Gastrocnemius medialis (tissue), 4 donors: Measurements from ENCODE around the gene CLDN15. TPM values are rescaled to one million over a fixed set of nuclear protein-coding genes. Genes with fewer than 3 reads are reported as not detected.

ENCODE experiments used
- ATAC-seq, 2 donors: fragments of 150-250 bp; one replicate each; pipeline ENCODE4 v1.9.1; 2016
- DNase-seq, 2 donors: peaks; one replicate each; pipeline ENCODE4 v3.0.0-alpha.2; 2019
- H3K27ac ChIP-seq, 4 donors: fragments of 200-600 bp; sonication (generic); 1 replicate in 1 of 4; 2 replicates in 3 of 4; pipeline ENCODE4 v1.5.1; 2016 to 2018; ENCODE audit warnings: mild to moderate bottlenecking in 2 of 4, moderate library complexity in 1 of 4
- H3K27me3 ChIP-seq, 3 donors: fragments of 200-600 bp; sonication (generic) in 2 of 3; 1 replicate in 1 of 3; 2 replicates in 2 of 3; pipeline versions ENCODE4 v1.5.1 to v1.6.0; 2016 to 2019; ENCODE audit warnings: mild to moderate bottlenecking in 1 of 3, moderate library complexity in 1 of 3
- H3K36me3 ChIP-seq, 2 donors: fragments of 200-600 bp; sonication (generic) in 1 of 2; one replicate each; pipeline ENCODE4 v1.5.1; 2017 to 2018
- H3K4me1 ChIP-seq, 2 donors: fragments of 200-600 bp; sonication (generic) in 1 of 2; one replicate each; pipeline ENCODE4 v1.5.1; 2016 to 2017; ENCODE audit warnings: mild to moderate bottlenecking in 2 of 2
- H3K4me3 ChIP-seq, 4 donors: fragments of 200-600 bp; sonication (generic) in 3 of 4; 1 replicate in 1 of 4; 2 replicates in 3 of 4; pipeline ENCODE4 v1.5.1; 2016 to 2019; ENCODE audit warnings: mild to moderate bottlenecking in 2 of 4
- H3K9me3 ChIP-seq, 3 donors: fragments of 200-600 bp; sonication (generic) in 2 of 3; 1 replicate in 1 of 3; 2 replicates in 2 of 3; pipeline ENCODE4 v1.5.1; 2016 to 2019
- POLR2A ChIP-seq, 2 donors: fragments of 450-650 bp; IDR thresholded peaks; one replicate each; pipeline ENCODE4 v1.6.1; 2017; ENCODE audit warnings: antibody characterized with exemption in 2 of 2, mild to moderate bottlenecking in 2 of 2, moderate library complexity in 2 of 2
- in situ Hi-C, 4 donors: fragments of 200-750 bp; cut with MboI; loops; one replicate each; pipeline versions ENCODE4 v1.15.0 to v1.8.0; 2017; ENCODE audit warnings: low sequenced_read_pairs in 4 of 4
- intact Hi-C: fragments of 100-400 bp; cut with DNase I; formaldehyde crosslinking; loops from one replicate; pipeline ENCODE4 v1.15.1; 2023; ENCODE audit warnings: low total_unique reads
- total RNA-seq, 4 donors: library from RNA; depleted of rRNA; stranded (reverse); fragments of >200 nt; gene quantifications; one replicate each; pipeline versions ENCODE4 v1.1.0 to v1.2.3, GENCODE V29; 2016
- TF ChIP-seq, protein P1 (sequence below), 5 experiments: fragments of 450-650 bp in 3 of 5; fragments of 200-600 bp in 2 of 5; sonication (generic) in 2 of 5; IDR thresholded peaks in 4 of 5; conservative IDR thresholded peaks in 1 of 5; 1 replicate in 4 of 5; 2 replicates in 1 of 5; pipeline ENCODE4 v1.5.1; 2016 to 2019; ENCODE audit warnings: antibody characterized with exemption in 5 of 5, mild to moderate bottlenecking in 3 of 5, moderate library complexity in 3 of 5

The CLDN15 gene
- total RNA-seq, 4 donors from 2014 or later: 0.87 to 3.2 (median 1.4) TPM

- Histone ChIP-seq H3K9me3 (no peaks in the 10 kb centered on the region), H3K4me1 (peaks cover 42 to 43% of the 10 kb centered on the region in 2 donors), H3K36me3 (peaks cover 0 to 20% of the 10 kb centered on the region in 2 donors), H3K27ac (peak within 1 kb of the TSS; percentile 95 to 100 (median 97)), H3K27me3 (no peaks in the 10 kb centered on the region), H3K4me3 (peak within 1 kb of the TSS; percentile 78 to 83 (median 80))
- TF ChIP-seq POLR2A (IDR thresholded peaks at IDR 0.05): peak; percentile 86 to 87
- TF ChIP-seq, protein P1, sequence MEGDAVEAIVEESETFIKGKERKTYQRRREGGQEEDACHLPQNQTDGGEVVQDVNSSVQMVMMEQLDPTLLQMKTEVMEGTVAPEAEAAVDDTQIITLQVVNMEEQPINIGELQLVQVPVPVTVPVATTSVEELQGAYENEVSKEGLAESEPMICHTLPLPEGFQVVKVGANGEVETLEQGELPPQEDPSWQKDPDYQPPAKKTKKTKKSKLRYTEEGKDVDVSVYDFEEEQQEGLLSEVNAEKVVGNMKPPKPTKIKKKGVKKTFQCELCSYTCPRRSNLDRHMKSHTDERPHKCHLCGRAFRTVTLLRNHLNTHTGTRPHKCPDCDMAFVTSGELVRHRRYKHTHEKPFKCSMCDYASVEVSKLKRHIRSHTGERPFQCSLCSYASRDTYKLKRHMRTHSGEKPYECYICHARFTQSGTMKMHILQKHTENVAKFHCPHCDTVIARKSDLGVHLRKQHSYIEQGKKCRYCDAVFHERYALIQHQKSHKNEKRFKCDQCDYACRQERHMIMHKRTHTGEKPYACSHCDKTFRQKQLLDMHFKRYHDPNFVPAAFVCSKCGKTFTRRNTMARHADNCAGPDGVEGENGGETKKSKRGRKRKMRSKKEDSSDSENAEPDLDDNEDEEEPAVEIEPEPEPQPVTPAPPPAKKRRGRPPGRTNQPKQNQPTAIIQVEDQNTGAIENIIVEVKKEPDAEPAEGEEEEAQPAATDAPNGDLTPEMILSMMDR (IDR thresholded peaks at IDR 0.05 in 4 of 5, conservative IDR thresholded peaks at IDR 0.05 in 1 of 5): peak; percentile 45 to 98 (median 95)
- DNase-seq (peak; percentile 89 to 91), ATAC-seq (peak; percentile 95 to 96)
- intact Hi-C loops (loop anchor here (1.0 to 10.0 kb wide), 6 partner anchors 8 to 350 kb away; partner anchors contain the start of genes ACHE, IFT22, PLOD3 and TRIM56), in situ Hi-C loops (no loop called here)
These were observed 7.0 kb upstream of the CLDN15 start, which contains the start of gene FIS1 for GRCh38 chr7:101244375-101245146. Gene FIS1, minus strand, starts transcription at chr7:101245081. Its CDS starts 77 bp downstream, at chr7:101245004.

- Histone ChIP-seq H3K4me1 (peaks cover 44 to 47% of the 10 kb centered on the region in 2 donors), H3K9me3 (no peaks in the 10 kb centered on the region), H3K36me3 (peaks cover 0 to 23% of the 10 kb centered on the region in 2 donors), H3K27ac (peak overlapping the region; percentile 95 to 100 (median 97)), H3K4me3 (peak overlapping the region; percentile 78 to 83 (median 80)), H3K27me3 (no peaks in the 10 kb centered on the region)
- DNase-seq: peak in 1 of 2 donors; percentile 40
- intact Hi-C loops: loop anchor here (1.0 to 10.0 kb wide), 6 partner anchors 8 to 349 kb away; partner anchors contain the start of genes ACHE, IFT22, PLOD3 and TRIM56
- in situ Hi-C loops: no loop called here
- no peak for TF ChIP-seq POLR2A (IDR thresholded peaks at IDR 0.05)
- TF ChIP-seq, protein P1 (IDR thresholded peaks at IDR 0.05 in 4 of 5, conservative IDR thresholded peaks at IDR 0.05 in 1 of 5): peak in 1 of 5 experiments; percentile 97
- peak; percentile 5 to 11 for ATAC-seq
These were observed 6.2 kb upstream of the CLDN15 start for GRCh38 chr7:101243646-101244374.

DNA sequence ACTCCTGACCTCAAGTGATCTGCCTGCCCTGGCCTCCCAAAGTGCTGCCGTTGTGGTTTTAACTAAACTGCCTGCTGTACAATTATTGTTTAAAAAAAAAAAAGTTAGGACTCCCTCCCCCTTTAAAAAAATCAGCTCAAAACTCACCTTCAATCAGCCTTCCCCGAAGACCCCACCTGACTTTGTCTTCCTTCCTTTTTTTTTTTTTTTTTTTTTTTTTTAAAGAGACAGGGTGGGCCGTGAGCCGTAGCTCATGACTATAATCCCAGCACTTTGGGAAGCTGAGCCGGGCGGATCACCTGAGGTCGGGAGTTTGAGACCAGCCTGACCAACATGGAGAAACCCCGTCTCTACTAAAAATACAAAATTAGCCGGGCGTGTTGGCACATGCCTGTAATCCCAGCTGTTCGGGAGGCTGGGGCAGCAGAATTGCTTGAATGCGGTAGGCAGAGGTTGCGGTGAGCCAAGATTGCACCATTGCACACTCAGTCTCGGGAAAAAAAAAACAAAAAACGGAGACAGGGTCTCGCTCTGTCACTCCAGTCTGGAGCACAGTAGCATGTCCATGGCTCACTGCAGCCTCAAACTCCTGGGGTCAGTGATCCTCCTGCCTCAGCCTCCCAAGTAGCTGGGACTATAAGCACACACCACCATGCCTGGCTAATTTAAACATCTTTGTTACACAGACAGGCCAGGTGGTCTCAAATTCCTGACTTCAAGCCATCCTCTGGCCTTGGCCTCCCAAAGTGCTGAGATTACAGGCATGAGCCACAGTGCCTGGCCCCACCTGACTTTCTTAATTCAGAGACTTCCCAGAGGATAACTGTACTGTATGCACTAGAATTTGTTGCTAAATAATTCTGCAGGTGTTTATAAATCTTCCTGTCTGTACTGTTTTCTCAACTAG lies 4.1 kb upstream of the CLDN15 start:
- H3K4me1 ChIP-seq: peaks cover 58 to 60% of the 10 kb centered on the region in 2 donors
- no peaks in the 10 kb centered on the region for H3K27me3 ChIP-seq
- peak overlapping the region; percentile 38 to 97 (median 72) for H3K27ac ChIP-seq
- H3K36me3 ChIP-seq: peaks cover 0 to 25% of the 10 kb centered on the region in 2 donors
- H3K9me3 ChIP-seq: no peaks in the 10 kb centered on the region
- no peak overlapping the region for H3K4me3 ChIP-seq
- no peak for TF ChIP-seq POLR2A (IDR thresholded peaks at IDR 0.05)
- TF ChIP-seq, protein P1 (IDR thresholded peaks at IDR 0.05 in 4 of 5, conservative IDR thresholded peaks at IDR 0.05 in 1 of 5): no peak
- no peak for DNase-seq
- intact Hi-C loops: loop anchor here (5.0 to 10.0 kb wide), 2 partner anchors 154 to 347 kb away; partner anchors contain the start of genes ACHE and TRIM56
- in situ Hi-C loops: no loop called here
- ATAC-seq: no peak

DNA sequence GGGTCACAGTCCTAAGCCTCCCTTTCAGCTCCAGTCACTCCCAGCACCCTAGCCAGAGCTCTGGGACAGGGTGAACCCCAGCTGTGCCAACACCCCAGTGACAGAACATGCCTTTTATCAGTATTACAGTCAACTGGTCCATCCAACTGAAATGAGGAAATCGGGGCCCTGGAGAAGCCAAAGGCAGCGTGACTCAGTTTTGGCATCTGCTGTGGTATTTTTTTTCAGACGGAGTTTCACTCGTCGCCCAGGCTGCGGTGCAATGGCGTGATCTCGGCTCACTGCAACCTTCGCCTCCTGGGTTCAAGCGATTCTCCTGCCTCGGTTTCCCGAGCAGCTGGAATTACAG lies 3.4 kb upstream of the CLDN15 start:
- TF ChIP-seq, protein P1 (IDR thresholded peaks at IDR 0.05 in 4 of 5, conservative IDR thresholded peaks at IDR 0.05 in 1 of 5): no peak
- no peak for TF ChIP-seq POLR2A (IDR thresholded peaks at IDR 0.05)
- in situ Hi-C loops: no loop called here
- intact Hi-C loops: loop anchor here (5.0 to 10.0 kb wide), 2 partner anchors 154 to 346 kb away; partner anchors contain the start of genes ACHE and TRIM56
- Histone ChIP-seq H3K4me1 (peaks cover 57 to 59% of the 10 kb centered on the region in 2 donors), H3K36me3 (peaks cover 0 to 25% of the 10 kb centered on the region in 2 donors), H3K27me3 (no peaks in the 10 kb centered on the region), H3K9me3 (no peaks in the 10 kb centered on the region), H3K4me3 (no peak overlapping the region), H3K27ac (peak overlapping the region; percentile 7 to 97 (median 62))
- no peak for DNase-seq
- no peak for ATAC-seq
